Activated CD4-positive, alpha-beta T cell treated with anti-CD3 and anti-CD28 coated beads, Interleukin-2, amount 10 ng/mL, durations not matched to agents 24 days and 14 days (primary cell): ENCODE data around the gene SLC16A2. TPM values are rescaled to one million over a fixed set of nuclear protein-coding genes. Genes with fewer than 3 reads are reported as not detected.

Experiments used
- DNase-seq: peaks from one replicate; pipeline ENCODE4 v3.0.0; 2022
- H3K27ac Mint-ChIP-seq: one replicate; pipeline ENCODE4 v1.8.0; 2022; ENCODE audit warnings: mild to moderate bottlenecking, mixed read lengths
- H3K27me3 Mint-ChIP-seq: one replicate; pipeline ENCODE4 v1.8.0; 2022; ENCODE audit warnings: mixed read lengths
- H3K36me3 Mint-ChIP-seq: one replicate; pipeline ENCODE4 v1.8.0; 2022; ENCODE audit warnings: low read depth, mild to moderate bottlenecking, mixed read lengths
- H3K4me1 Mint-ChIP-seq: one replicate; pipeline ENCODE4 v1.8.0; 2021; ENCODE audit warnings: mixed read lengths
- H3K4me3 Mint-ChIP-seq: one replicate; pipeline ENCODE4 v1.8.0; 2022; ENCODE audit warnings: mild to moderate bottlenecking, moderate library complexity, mixed read lengths
- H3K9me3 Mint-ChIP-seq: one replicate; pipeline ENCODE4 v1.8.0; 2021; ENCODE audit warnings: mixed read lengths
- intact Hi-C: fragments of 100-400 bp; cut with micrococcal nuclease; formaldehyde crosslinking; loops from one replicate; pipeline ENCODE4 v1.15.1; 2023
- total RNA-seq: library from RNA; stranded (reverse); gene quantifications from 2 replicates; pipeline ENCODE4 v1.2.3, GENCODE V29; 2022

The SLC16A2 gene
- total RNA-seq, 1 donor from 2014 or later = 0.58 TPM

GRCh38 chrX:74545880-74546523 is 124.7 kb downstream of the SLC16A2 start:
- Mint-ChIP-seq H3K4me3 (no peak overlapping the region), H3K27me3 (no peaks in the 10 kb centered on the region), H3K27ac (no peak overlapping the region), H3K4me1 (peaks cover 4% of the 10 kb centered on the region), H3K36me3 (no peaks in the 10 kb centered on the region), H3K9me3 (no peaks in the 10 kb centered on the region)
- intact Hi-C loops = no loop called here
- DNase-seq = no peak

GRCh38 chrX:74546984-74547383 is 125.7 kb downstream of the SLC16A2 start:
- H3K4me1 Mint-ChIP-seq = peaks cover 2% of the 10 kb centered on the region

GRCh38 chrX:74550295-74550802 is 129.1 kb downstream of the SLC16A2 start:
- peak overlapping the region; percentile 17 for H3K27ac Mint-ChIP-seq
- peak overlapping the region; percentile 53 for H3K4me3 Mint-ChIP-seq
- H3K36me3 Mint-ChIP-seq = no peaks in the 10 kb centered on the region
- no peaks in the 10 kb centered on the region for H3K27me3 Mint-ChIP-seq
- peak; percentile 93 for DNase-seq
- H3K9me3 Mint-ChIP-seq = no peaks in the 10 kb centered on the region
- intact Hi-C loops = loop anchor here (1.0 to 5.0 kb wide), 2 partner anchors 167 to 258 kb away; no protein-coding TSS in a partner anchor
- peaks cover 2% of the 10 kb centered on the region for H3K4me1 Mint-ChIP-seq

More at GRCh38 chrX:74546984-74547383, 125.7 kb downstream of the SLC16A2 start:
- Mint-ChIP-seq H3K27me3 (no peaks in the 10 kb centered on the region), H3K4me3 (no peak overlapping the region), H3K27ac (no peak overlapping the region), H3K36me3 (no peaks in the 10 kb centered on the region), H3K9me3 (no peaks in the 10 kb centered on the region)
- no peak for DNase-seq
- intact Hi-C loops = no loop called here

GRCh38 chrX:74551934-74552333 is 130.6 kb downstream of the SLC16A2 start:
- no peaks in the 10 kb centered on the region for H3K27me3 Mint-ChIP-seq
- H3K4me3 Mint-ChIP-seq = no peak overlapping the region
- no peaks in the 10 kb centered on the region for H3K9me3 Mint-ChIP-seq
- no peak for DNase-seq
- H3K27ac Mint-ChIP-seq = no peak overlapping the region
- H3K4me1 Mint-ChIP-seq = peaks cover 2% of the 10 kb centered on the region
- no peaks in the 10 kb centered on the region for H3K36me3 Mint-ChIP-seq
- intact Hi-C loops = loop anchor here (5.0 kb wide), 1 partner anchor 260 kb away; no protein-coding TSS in a partner anchor

- intact Hi-C loops = no loop called here
- no peak for DNase-seq
- Mint-ChIP-seq H3K27me3 (no peaks in the 10 kb centered on the region), H3K36me3 (no peaks in the 10 kb centered on the region), H3K9me3 (no peaks in the 10 kb centered on the region), H3K4me3 (no peak overlapping the region), H3K4me1 (no peaks in the 10 kb centered on the region), H3K27ac (no peak overlapping the region)
Measured at GRCh38 chrX:74557378-74557777, 136.1 kb downstream of the SLC16A2 start.

GRCh38 chrX:74578137-74578536 is 156.8 kb downstream of the SLC16A2 start:
- Mint-ChIP-seq H3K27ac (peak overlapping the region; percentile 25), H3K9me3 (no peaks in the 10 kb centered on the region), H3K27me3 (no peaks in the 10 kb centered on the region), H3K4me1 (peaks cover 9% of the 10 kb centered on the region), H3K4me3 (no peak overlapping the region), H3K36me3 (peaks cover 5% of the 10 kb centered on the region)
- intact Hi-C loops = loop anchor here (1.0 kb wide), 1 partner anchor 36 kb away; the partner anchor contains the start of gene RLIM
- no peak for DNase-seq

GRCh38 chrX:74579597-74580198 is 158.4 kb downstream of the SLC16A2 start:
- peaks cover 9% of the 10 kb centered on the region for H3K4me1 Mint-ChIP-seq
- H3K9me3 Mint-ChIP-seq = no peaks in the 10 kb centered on the region
- peaks cover 8% of the 10 kb centered on the region for H3K36me3 Mint-ChIP-seq
- H3K27ac Mint-ChIP-seq = peak overlapping the region; percentile 80
- DNase-seq = no peak
- H3K4me3 Mint-ChIP-seq = no peak overlapping the region
- H3K27me3 Mint-ChIP-seq = no peaks in the 10 kb centered on the region
- intact Hi-C loops = loop anchor here (1.0 kb wide), 1 partner anchor 38 kb away; no protein-coding TSS in a partner anchor

Other genes starting within 250 kb of the SLC16A2 start
- gene ZCCHC13, start 117.3 kb upstream of the SLC16A2 start, total RNA-seq = not detected in 2 replicates
- 34.2 and 34.5 TPM in 2 replicates for gene RLIM, start 193.1 kb downstream of the SLC16A2 start, total RNA-seq